ENCODE measurements around the gene PTGDS. TPM values are rescaled to one million over a fixed set of nuclear protein-coding genes. Genes with fewer than 3 reads are reported as not detected.

PTGDS gene
- total RNA-seq, 2 donors from 2014 or later: 1.3 TPM; not detected in 1

DNA sequence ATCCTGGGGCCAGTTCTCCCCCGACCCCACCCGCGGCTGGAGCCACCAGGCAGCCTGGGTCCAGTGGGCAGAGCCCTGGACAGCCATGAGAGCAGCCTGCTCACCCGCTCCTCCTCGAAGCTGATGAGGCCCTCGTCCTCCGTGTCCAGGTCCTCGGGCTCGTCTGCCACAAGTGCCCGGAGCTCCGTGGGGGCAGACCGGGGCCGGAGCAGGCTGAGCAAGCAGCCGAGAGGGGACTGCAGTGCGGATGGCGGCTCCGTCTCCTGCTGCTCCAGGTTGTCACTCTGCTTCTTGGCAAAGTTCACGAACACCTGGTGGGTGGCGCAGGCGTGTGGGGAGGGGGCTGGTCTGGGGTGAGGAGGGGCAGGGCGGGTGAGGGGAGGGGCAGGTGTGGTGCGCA, 31.0 kb downstream of the PTGDS start:
- H3K27me3 Mint-ChIP-seq: no peaks in the 10 kb centered on the region
- no peak for ATAC-seq (replicated peaks)

DNA sequence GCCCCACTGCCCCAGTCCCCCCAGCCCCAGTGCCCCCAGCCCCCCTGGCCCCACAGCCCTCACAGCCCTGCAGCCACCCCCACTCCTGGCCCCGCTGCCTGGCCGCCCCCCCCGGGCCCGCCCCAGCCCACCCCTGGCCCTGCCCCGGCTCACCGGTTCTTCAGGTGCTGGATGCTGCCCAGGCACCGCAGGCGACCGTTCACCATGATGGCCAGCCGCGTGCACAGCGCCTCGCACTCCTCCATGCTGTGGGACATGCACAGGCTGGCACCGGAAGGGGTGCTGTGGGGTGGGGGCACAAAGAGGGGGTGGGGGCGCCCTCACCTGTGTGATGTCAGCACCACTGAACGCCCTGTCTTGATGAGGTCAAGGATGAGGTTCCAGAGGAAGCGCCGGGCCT, 31.9 kb downstream of the PTGDS start:
- Mint-ChIP-seq H3K27ac (no peak overlapping the region), H3K9me3 (no peaks in the 10 kb centered on the region), H3K4me1 (no peaks in the 10 kb centered on the region), H3K4me3 (no peak overlapping the region), H3K27me3 (no peaks in the 10 kb centered on the region), H3K36me3 (ENCODE audit: low read depth) (peaks cover 8% of the 10 kb centered on the region)
- no peak for ATAC-seq (replicated peaks)

More for the DNA sequence above, 31.0 kb downstream of the PTGDS start:
- H3K9me3 Mint-ChIP-seq: no peaks in the 10 kb centered on the region
- peaks cover 8% of the 10 kb centered on the region for H3K36me3 Mint-ChIP-seq (ENCODE audit: low read depth)
- no peak overlapping the region for H3K27ac Mint-ChIP-seq
- no peak overlapping the region for H3K4me3 Mint-ChIP-seq
- no peaks in the 10 kb centered on the region for H3K4me1 Mint-ChIP-seq

DNA sequence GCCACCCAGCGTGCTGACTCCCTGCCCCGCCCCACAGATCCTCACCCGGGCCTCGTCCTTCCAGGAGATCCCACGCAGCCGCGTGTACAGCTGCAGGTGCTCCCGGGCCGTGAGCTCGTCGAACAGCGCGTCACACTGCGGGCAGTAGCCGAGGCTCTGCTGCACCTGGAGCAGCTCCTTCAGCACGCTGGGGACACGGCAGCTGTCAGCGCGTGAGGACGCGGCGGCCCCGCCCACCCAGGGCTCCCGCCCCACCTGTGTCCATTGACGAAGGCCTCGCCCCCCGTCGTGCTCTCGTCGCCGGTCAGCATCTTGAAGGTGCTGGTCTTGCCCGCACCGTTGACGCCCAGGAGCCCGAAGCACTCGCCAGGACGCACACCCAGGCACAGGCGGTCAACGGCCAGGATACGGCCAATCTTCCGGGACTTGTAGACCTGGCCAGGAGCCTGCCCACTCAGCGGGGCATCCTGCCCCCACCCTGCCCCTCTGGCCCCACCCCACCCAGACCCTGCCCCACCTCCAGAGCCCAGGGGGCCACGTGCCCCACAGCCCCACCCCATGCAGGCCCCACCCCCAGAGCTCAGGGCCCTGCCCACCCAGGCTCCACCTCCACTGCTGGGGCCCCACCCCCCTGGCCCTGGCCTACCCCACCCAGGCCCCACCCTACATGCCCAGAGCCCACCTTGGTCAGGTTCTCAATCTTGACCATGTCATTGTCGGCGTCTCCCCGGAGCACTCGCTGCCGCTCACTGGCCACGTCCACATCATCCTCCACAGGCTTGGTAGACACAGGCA, 32.8 kb downstream of the PTGDS start:
- H3K9me3 Mint-ChIP-seq: no peaks in the 10 kb centered on the region
- no peak overlapping the region for H3K4me3 Mint-ChIP-seq
- ATAC-seq (replicated peaks): no peak
- peaks cover 8% of the 10 kb centered on the region for H3K36me3 Mint-ChIP-seq (ENCODE audit: low read depth)
- H3K27me3 Mint-ChIP-seq: no peaks in the 10 kb centered on the region
- H3K4me1 Mint-ChIP-seq: no peaks in the 10 kb centered on the region
- H3K27ac Mint-ChIP-seq: no peak overlapping the region

- H3K27ac Mint-ChIP-seq: no peak overlapping the region
- no peaks in the 10 kb centered on the region for H3K4me1 Mint-ChIP-seq
- no peak for ATAC-seq (replicated peaks)
- H3K4me3 Mint-ChIP-seq: no peak overlapping the region
- no peaks in the 10 kb centered on the region for H3K27me3 Mint-ChIP-seq
- H3K9me3 Mint-ChIP-seq: no peaks in the 10 kb centered on the region
- H3K36me3 Mint-ChIP-seq (ENCODE audit: low read depth): peaks cover 8% of the 10 kb centered on the region
These were observed 33.9 kb downstream of the PTGDS start for GRCh38 chr9:137011156-137011555.

GRCh38 chr9:137011907-137012675, 34.8 kb downstream of the PTGDS start:
- peaks cover 13% of the 10 kb centered on the region for H3K36me3 Mint-ChIP-seq (ENCODE audit: low read depth)
- H3K9me3 Mint-ChIP-seq: no peaks in the 10 kb centered on the region
- H3K27ac Mint-ChIP-seq: no peak overlapping the region
- H3K4me3 Mint-ChIP-seq: no peak overlapping the region
- no peak for ATAC-seq (replicated peaks)
- no peaks in the 10 kb centered on the region for H3K27me3 Mint-ChIP-seq
- H3K4me1 Mint-ChIP-seq: no peaks in the 10 kb centered on the region

DNA sequence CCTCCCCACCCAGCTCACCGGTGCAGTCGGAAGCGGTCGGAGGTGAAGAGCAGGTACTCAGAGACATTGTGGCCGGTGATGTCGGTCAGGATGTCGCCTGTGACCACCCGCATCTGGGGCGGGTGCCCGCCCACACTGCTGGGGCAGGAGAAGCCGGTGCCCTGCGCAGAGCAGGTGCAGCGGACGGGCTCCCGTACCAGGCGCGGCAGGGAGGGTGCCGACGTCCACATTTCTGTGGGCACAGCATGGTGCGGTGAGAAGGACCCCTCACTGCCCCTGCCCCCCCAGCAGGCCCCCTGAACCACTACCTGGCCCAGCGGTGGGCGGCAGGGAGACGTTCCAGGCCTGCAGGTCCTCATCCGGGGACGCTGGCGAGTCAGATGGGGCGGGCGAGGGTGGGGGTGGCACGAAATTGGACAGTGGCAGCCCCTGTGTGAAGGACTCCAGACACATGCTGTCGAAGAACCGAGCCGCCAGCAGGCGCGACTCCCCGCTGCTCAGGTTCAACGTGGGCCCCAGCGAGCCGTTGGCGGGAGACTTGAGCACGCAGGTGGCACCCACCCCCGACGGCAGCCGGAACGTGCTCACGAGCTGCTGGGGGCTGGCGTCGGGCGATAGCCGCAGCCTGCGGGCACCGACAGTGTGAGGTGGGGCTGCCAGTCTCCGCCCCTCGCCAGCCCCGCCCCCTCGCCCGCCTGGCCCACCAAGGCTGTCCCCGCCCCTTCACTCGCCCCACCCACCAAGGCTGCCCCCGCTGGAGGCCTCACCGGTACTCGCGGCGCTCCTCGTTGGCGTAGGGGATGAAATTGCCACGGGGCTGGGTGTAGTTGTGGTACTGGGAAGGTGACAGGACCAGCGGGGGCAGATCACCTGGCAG, 35.6 kb downstream of the PTGDS start:
- Mint-ChIP-seq H3K27me3 (no peaks in the 10 kb centered on the region), H3K9me3 (no peaks in the 10 kb centered on the region), H3K27ac (no peak overlapping the region), H3K4me1 (no peaks in the 10 kb centered on the region), H3K36me3 (ENCODE audit: low read depth) (peaks cover 13% of the 10 kb centered on the region), H3K4me3 (no peak overlapping the region)
- ATAC-seq (replicated peaks): no peak

GRCh38 chr9:137013571-137013940, 36.3 kb downstream of the PTGDS start:
- Mint-ChIP-seq H3K27ac (no peak overlapping the region), H3K36me3 (ENCODE audit: low read depth) (peaks cover 13% of the 10 kb centered on the region), H3K4me3 (no peak overlapping the region), H3K27me3 (no peaks in the 10 kb centered on the region), H3K4me1 (no peaks in the 10 kb centered on the region), H3K9me3 (no peaks in the 10 kb centered on the region)
- no peak for ATAC-seq (replicated peaks)

DNA sequence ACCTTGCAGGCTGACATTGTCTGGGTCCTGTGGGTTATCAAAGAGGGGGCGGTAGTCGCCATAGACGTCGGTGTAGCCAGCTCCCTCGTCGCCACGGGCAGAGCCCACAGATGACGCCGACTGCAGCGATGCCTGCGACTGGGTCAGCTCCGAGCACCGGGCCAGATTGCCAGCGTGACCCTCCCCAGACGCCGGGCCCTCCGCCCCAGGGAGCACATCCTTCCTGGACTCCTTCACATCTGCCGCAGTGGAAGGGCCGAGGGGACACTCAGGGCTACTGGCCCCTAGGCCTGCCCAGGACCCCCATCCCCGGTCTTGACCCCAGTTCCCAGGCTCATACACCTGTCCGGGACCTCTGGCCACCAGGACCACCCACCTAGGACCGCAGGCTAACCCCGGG, 36.9 kb downstream of the PTGDS start:
- H3K4me3 Mint-ChIP-seq: no peak overlapping the region
- peaks cover 13% of the 10 kb centered on the region for H3K36me3 Mint-ChIP-seq (ENCODE audit: low read depth)
- H3K9me3 Mint-ChIP-seq: no peaks in the 10 kb centered on the region
- H3K4me1 Mint-ChIP-seq: no peaks in the 10 kb centered on the region
- no peak overlapping the region for H3K27ac Mint-ChIP-seq
- no peak for ATAC-seq (replicated peaks)
- no peaks in the 10 kb centered on the region for H3K27me3 Mint-ChIP-seq

DNA sequence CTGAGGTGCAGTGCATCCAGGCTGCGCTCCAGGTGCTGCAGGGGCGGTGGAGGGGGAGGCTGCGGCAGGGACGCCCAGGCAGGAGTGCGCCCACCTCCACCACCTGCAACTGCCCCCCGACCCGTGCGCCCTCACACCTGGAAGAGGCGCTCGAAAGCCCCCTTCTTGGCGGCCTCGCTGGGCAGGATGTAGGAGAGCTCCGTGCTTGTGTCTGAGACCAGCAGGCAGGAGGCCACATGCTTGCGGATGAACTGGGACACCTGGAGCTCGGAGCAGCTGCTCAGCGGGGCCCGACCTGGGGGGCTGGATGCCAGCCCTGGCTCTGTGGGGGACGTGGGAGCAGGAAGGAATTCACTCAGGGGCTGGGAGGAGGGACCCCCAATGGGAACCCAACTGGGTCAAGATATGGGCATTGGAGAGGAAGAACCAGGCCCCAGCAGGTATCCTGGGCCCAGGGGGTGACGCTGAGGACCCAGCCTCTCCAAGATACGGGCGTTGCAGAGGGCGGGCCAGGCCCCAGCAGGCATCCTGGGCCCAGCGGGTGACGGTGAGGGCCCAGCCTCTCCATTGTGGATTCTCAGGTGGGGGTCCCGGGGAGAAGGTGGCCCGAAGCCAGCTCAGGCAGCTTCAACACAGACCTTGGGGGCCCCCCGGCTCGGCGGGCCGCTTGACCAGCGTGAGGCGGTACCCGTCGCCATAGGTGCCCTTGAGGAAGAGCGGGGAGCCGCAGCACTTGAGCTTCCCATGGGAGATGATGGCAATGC, 37.7 kb downstream of the PTGDS start:
- Mint-ChIP-seq H3K27ac (no peak overlapping the region), H3K4me3 (no peak overlapping the region), H3K4me1 (no peaks in the 10 kb centered on the region), H3K9me3 (no peaks in the 10 kb centered on the region), H3K27me3 (no peaks in the 10 kb centered on the region), H3K36me3 (ENCODE audit: low read depth) (peaks cover 13% of the 10 kb centered on the region)
- ATAC-seq (replicated peaks): no peak

DNA sequence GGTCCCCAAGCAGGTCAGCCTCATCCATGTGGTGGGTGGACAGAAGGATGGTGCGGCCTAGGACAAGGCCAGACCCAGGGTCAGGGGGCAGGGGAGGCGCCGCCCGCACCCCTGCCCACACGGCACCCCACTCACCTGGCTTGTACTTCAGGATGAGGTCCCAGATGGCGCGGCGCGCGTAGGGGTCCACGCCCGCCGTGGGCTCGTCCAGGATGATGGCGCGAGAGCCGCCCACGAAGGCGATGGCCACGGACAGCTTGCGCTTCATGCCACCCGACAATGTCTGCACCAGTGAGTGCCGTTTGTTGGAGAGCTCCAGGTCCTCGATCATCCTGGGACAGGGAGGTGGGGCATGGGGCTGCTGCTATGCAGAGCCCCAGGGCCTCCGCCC, 38.2 kb downstream of the PTGDS start:
- no peak for ATAC-seq (replicated peaks)
- H3K9me3 Mint-ChIP-seq: no peaks in the 10 kb centered on the region
- no peak overlapping the region for H3K27ac Mint-ChIP-seq
- H3K36me3 Mint-ChIP-seq (ENCODE audit: low read depth): peaks cover 13% of the 10 kb centered on the region
- H3K4me3 Mint-ChIP-seq: no peak overlapping the region
- no peaks in the 10 kb centered on the region for H3K27me3 Mint-ChIP-seq
- no peaks in the 10 kb centered on the region for H3K4me1 Mint-ChIP-seq

DNA sequence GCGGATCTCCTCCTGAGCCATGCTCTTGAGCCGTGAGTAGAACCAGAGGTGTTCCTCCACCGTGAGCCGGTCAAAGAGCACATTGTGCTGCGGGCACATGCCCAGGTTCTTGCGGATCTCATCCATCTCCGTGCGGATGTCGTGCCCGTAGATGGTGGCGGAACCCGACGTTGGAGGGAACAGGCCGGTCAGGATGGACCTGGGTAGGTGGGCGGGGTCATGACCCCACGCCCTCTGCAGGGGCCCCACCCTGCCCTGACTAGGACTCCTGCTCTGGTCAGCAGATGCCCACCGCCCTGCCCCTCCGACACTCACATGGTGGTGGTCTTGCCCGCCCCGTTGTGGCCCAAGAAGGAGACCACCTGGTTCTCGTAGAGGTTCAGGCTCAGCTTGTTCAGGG, 38.7 kb downstream of the PTGDS start:
- no peaks in the 10 kb centered on the region for H3K4me1 Mint-ChIP-seq

DNA sequence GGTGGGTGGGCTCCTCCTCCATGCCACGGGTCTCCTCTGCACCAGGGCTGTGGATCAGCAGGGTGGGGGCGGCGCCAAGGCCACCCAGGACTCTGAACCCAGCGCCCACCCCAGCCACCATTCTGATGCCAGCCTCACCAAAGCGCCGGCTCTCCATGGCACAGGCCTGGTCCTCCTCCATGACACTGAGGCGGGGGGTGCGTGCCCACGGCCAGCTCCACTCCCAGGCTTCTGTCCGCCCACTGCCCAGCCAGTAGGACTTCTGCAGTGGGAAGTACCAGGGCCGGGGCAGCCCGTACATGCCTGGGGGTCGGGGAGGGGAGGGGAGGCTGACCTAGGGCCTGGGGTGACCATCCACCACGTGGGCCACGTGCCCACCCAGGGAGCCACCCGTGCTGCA, 39.1 kb downstream of the PTGDS start:
- no peaks in the 10 kb centered on the region for H3K9me3 Mint-ChIP-seq
- H3K4me1 Mint-ChIP-seq: no peaks in the 10 kb centered on the region
- H3K4me3 Mint-ChIP-seq: no peak overlapping the region
- peaks cover 9% of the 10 kb centered on the region for H3K36me3 Mint-ChIP-seq (ENCODE audit: low read depth)
- ATAC-seq (replicated peaks): no peak
- no peak overlapping the region for H3K27ac Mint-ChIP-seq
- H3K27me3 Mint-ChIP-seq: no peaks in the 10 kb centered on the region

More for the DNA sequence above, 38.7 kb downstream of the PTGDS start:
- no peaks in the 10 kb centered on the region for H3K27me3 Mint-ChIP-seq
- no peak overlapping the region for H3K4me3 Mint-ChIP-seq
- no peak for ATAC-seq (replicated peaks)
- peaks cover 13% of the 10 kb centered on the region for H3K36me3 Mint-ChIP-seq (ENCODE audit: low read depth)
- no peaks in the 10 kb centered on the region for H3K9me3 Mint-ChIP-seq
- H3K27ac Mint-ChIP-seq: no peak overlapping the region

DNA sequence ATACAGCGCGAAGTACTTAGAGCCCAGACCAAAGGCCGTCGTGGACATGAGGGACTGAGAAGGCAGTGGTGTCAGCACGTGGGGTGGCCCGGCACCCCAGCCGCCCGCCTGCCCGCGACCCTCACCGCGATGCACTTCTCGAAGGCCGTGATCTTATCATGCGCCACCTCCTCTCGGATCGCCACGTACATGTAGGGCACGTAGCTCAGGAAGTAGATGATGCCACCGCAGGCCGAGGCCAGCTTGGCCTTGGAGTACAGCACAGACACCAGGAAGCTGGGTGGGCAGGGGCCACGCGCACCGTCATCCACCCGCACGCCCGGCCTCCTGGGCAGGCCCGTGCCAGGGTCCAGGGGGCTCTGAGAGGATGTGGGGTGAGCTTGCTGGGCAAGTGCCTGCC, 39.8 kb downstream of the PTGDS start:
- Mint-ChIP-seq H3K27me3 (no peaks in the 10 kb centered on the region), H3K9me3 (no peaks in the 10 kb centered on the region), H3K36me3 (ENCODE audit: low read depth) (peaks cover 6% of the 10 kb centered on the region), H3K4me3 (no peak overlapping the region), H3K27ac (no peak overlapping the region), H3K4me1 (no peaks in the 10 kb centered on the region)
- no peak for ATAC-seq (replicated peaks)
